Activated T-helper 2 cell treated with anti-CD3 and anti-CD28 coated beads, Interferon-gamma antibody, Interleukin-2, Interleukin-4, amounts not matched to agents 10 μg/mL and 5 μg/mL and 100 μg/mL, durations not matched to agents 14 hours and 24 hours and 36 hours (primary cell): Measurements from ENCODE around the gene AMD1. TPM values are rescaled to one million over a fixed set of nuclear protein-coding genes. Genes with fewer than 3 reads are reported as not detected.

ENCODE experiments used
- DNase-seq: peaks from one replicate; pipeline ENCODE4 v3.0.0; 2021; ENCODE audit warnings: low spot score
- H3K27ac Mint-ChIP-seq: one replicate; pipeline ENCODE4 v1.8.0; 2021; ENCODE audit warnings: mixed read lengths
- H3K27me3 Mint-ChIP-seq: one replicate; pipeline ENCODE4 v1.8.0; 2021; ENCODE audit warnings: low read depth, mixed read lengths
- H3K36me3 Mint-ChIP-seq: one replicate; pipeline ENCODE4 v1.8.0; 2021; ENCODE audit warnings: low read depth, mixed read lengths
- H3K4me1 Mint-ChIP-seq: one replicate; pipeline ENCODE4 v1.8.0; 2021; ENCODE audit warnings: low read depth, mixed read lengths
- H3K4me3 Mint-ChIP-seq: one replicate; pipeline ENCODE4 v1.8.0; 2021; ENCODE audit warnings: low read depth, mild to moderate bottlenecking, moderate library complexity, mixed read lengths
- H3K9me3 Mint-ChIP-seq: one replicate; pipeline ENCODE4 v1.8.0; 2021; ENCODE audit warnings: mixed read lengths
- intact Hi-C: fragments of 100-400 bp; cut with micrococcal nuclease; formaldehyde crosslinking; loops from one replicate; pipeline ENCODE4 v1.15.1; 2023
- total RNA-seq: library from RNA; stranded (reverse); gene quantifications from 2 replicates; pipeline ENCODE4 v1.2.3, GENCODE V29; 2022

Gene AMD1
- total RNA-seq, 1 donor from 2014 or later: 111 TPM

GRCh38 chr6:110858562-110859214 lies 15.9 kb upstream of the AMD1 start:
- Mint-ChIP-seq H3K27ac (no peak overlapping the region), H3K9me3 (no peaks in the 10 kb centered on the region), H3K4me3 (no peak overlapping the region), H3K4me1 (peaks cover 4% of the 10 kb centered on the region), H3K27me3 (no peaks in the 10 kb centered on the region), H3K36me3 (no peaks in the 10 kb centered on the region)
- no peak for DNase-seq
- intact Hi-C loops: no loop called here

- Mint-ChIP-seq H3K4me3 (no peak overlapping the region), H3K36me3 (no peaks in the 10 kb centered on the region), H3K9me3 (no peaks in the 10 kb centered on the region), H3K27me3 (no peaks in the 10 kb centered on the region), H3K4me1 (peaks cover 4% of the 10 kb centered on the region), H3K27ac (no peak overlapping the region)
- no peak for DNase-seq
- intact Hi-C loops: no loop called here
Observed at GRCh38 chr6:110859335-110859792, 15.2 kb upstream of the AMD1 start.

- H3K36me3 Mint-ChIP-seq: no peaks in the 10 kb centered on the region
- no peaks in the 10 kb centered on the region for H3K9me3 Mint-ChIP-seq
- intact Hi-C loops: no loop called here
- DNase-seq: no peak
- no peak overlapping the region for H3K4me3 Mint-ChIP-seq
- no peak overlapping the region for H3K27ac Mint-ChIP-seq
- peaks cover 8% of the 10 kb centered on the region for H3K4me1 Mint-ChIP-seq
- no peaks in the 10 kb centered on the region for H3K27me3 Mint-ChIP-seq
Observed at GRCh38 chr6:110864824-110865223, 9.8 kb upstream of the AMD1 start.

GRCh38 chr6:110874880-110875547 lies 429 bp downstream of the AMD1 start:
- peak; percentile 61 for DNase-seq
- H3K4me1 Mint-ChIP-seq: peaks cover 34% of the 10 kb centered on the region
- no peaks in the 10 kb centered on the region for H3K9me3 Mint-ChIP-seq
- peaks cover 32% of the 10 kb centered on the region for H3K36me3 Mint-ChIP-seq
- peak overlapping the region; percentile 98 for H3K27ac Mint-ChIP-seq
- peak overlapping the region; percentile 95 for H3K4me3 Mint-ChIP-seq
- intact Hi-C loops: loop anchor here (1.0 to 10.0 kb wide), 7 partner anchors 60 to 1780 kb away; partner anchors contain the start of genes CDK19, CEP57L1, REV3L and SESN1
- no peaks in the 10 kb centered on the region for H3K27me3 Mint-ChIP-seq

GRCh38 chr6:110875548-110876169 lies 1.1 kb downstream of the AMD1 start:
- peaks cover 40% of the 10 kb centered on the region for H3K4me1 Mint-ChIP-seq
- no peaks in the 10 kb centered on the region for H3K9me3 Mint-ChIP-seq
- no peaks in the 10 kb centered on the region for H3K27me3 Mint-ChIP-seq
- intact Hi-C loops: loop anchor here (5.0 to 10.0 kb wide), 3 partner anchors 348 to 1781 kb away; partner anchors contain the start of genes CEP57L1, REV3L and SESN1
- peak overlapping the region; percentile 86 for H3K27ac Mint-ChIP-seq
- peak overlapping the region; percentile 86 for H3K4me3 Mint-ChIP-seq
- peaks cover 37% of the 10 kb centered on the region for H3K36me3 Mint-ChIP-seq
- no peak for DNase-seq

- DNase-seq: peak; percentile 69
- intact Hi-C loops: loop anchor here (5.0 to 10.0 kb wide), 3 partner anchors 349 to 1781 kb away; partner anchors contain the start of genes CEP57L1, REV3L and SESN1
- Mint-ChIP-seq H3K9me3 (no peaks in the 10 kb centered on the region), H3K27ac (peak overlapping the region; percentile 86), H3K4me1 (peaks cover 45% of the 10 kb centered on the region), H3K36me3 (peaks cover 40% of the 10 kb centered on the region), H3K27me3 (no peaks in the 10 kb centered on the region), H3K4me3 (peak overlapping the region; percentile 86)
Observed at GRCh38 chr6:110876170-110876773, 1.7 kb downstream of the AMD1 start.

GRCh38 chr6:110876806-110877564 lies 2.4 kb downstream of the AMD1 start:
- H3K4me3 Mint-ChIP-seq: peak overlapping the region; percentile 86
- no peaks in the 10 kb centered on the region for H3K9me3 Mint-ChIP-seq
- H3K27me3 Mint-ChIP-seq: no peaks in the 10 kb centered on the region
- intact Hi-C loops: loop anchor here (5.0 to 10.0 kb wide), 3 partner anchors 350 to 1782 kb away; partner anchors contain the start of genes CEP57L1, REV3L and SESN1
- peaks cover 40% of the 10 kb centered on the region for H3K36me3 Mint-ChIP-seq
- no peak for DNase-seq
- peak overlapping the region; percentile 86 for H3K27ac Mint-ChIP-seq
- H3K4me1 Mint-ChIP-seq: peaks cover 46% of the 10 kb centered on the region

- Mint-ChIP-seq H3K4me1 (peaks cover 51% of the 10 kb centered on the region), H3K4me3 (peak overlapping the region; percentile 86), H3K27ac (peak overlapping the region; percentile 86), H3K36me3 (peaks cover 43% of the 10 kb centered on the region), H3K9me3 (no peaks in the 10 kb centered on the region), H3K27me3 (no peaks in the 10 kb centered on the region)
- DNase-seq: no peak
- intact Hi-C loops: loop anchor here (5.0 to 10.0 kb wide), 3 partner anchors 350 to 1783 kb away; partner anchors contain the start of genes CEP57L1, REV3L and SESN1
Observed at GRCh38 chr6:110877569-110877968, 3.0 kb downstream of the AMD1 start.

GRCh38 chr6:110878751-110879522 lies 4.4 kb downstream of the AMD1 start:
- Mint-ChIP-seq H3K9me3 (no peaks in the 10 kb centered on the region), H3K27ac (peak overlapping the region; percentile 71), H3K27me3 (no peaks in the 10 kb centered on the region), H3K36me3 (peaks cover 52% of the 10 kb centered on the region), H3K4me3 (peak overlapping the region; percentile 86), H3K4me1 (peaks cover 53% of the 10 kb centered on the region)
- intact Hi-C loops: loop anchor here (5.0 to 10.0 kb wide), 3 partner anchors 352 to 1784 kb away; partner anchors contain the start of genes CEP57L1, REV3L and SESN1
- peak; percentile 27 for DNase-seq

GRCh38 chr6:110880651-110881050 lies 6.1 kb downstream of the AMD1 start:
- DNase-seq: no peak
- no peaks in the 10 kb centered on the region for H3K9me3 Mint-ChIP-seq
- peak overlapping the region; percentile 30 for H3K4me3 Mint-ChIP-seq
- intact Hi-C loops: no loop called here
- peaks cover 64% of the 10 kb centered on the region for H3K4me1 Mint-ChIP-seq
- H3K27ac Mint-ChIP-seq: no peak overlapping the region
- peaks cover 62% of the 10 kb centered on the region for H3K36me3 Mint-ChIP-seq
- no peaks in the 10 kb centered on the region for H3K27me3 Mint-ChIP-seq

GRCh38 chr6:110881546-110882273 lies 7.1 kb downstream of the AMD1 start:
- Mint-ChIP-seq H3K4me3 (no peak overlapping the region), H3K9me3 (no peaks in the 10 kb centered on the region), H3K36me3 (peaks cover 57% of the 10 kb centered on the region), H3K4me1 (peaks cover 66% of the 10 kb centered on the region), H3K27me3 (no peaks in the 10 kb centered on the region), H3K27ac (no peak overlapping the region)
- intact Hi-C loops: no loop called here
- no peak for DNase-seq
